AG08395 (cell line): ENCODE data around the gene ZC3H10.

Experiments
- DNase-seq: peaks from one replicate; pipeline ENCODE4 v3.0.0; 2012; ENCODE audit warnings: mixed read lengths, low spot score

Gene ZC3H10

GRCh38 chr12:56127888-56128669 lies 10.0 kb downstream of the ZC3H10 start, which contains the start of gene ESYT1:
Gene ESYT1, plus strand, starts transcription at chr12:56128267. Its CDS starts 53 bp downstream, at chr12:56128320.
- DNase-seq: peak; percentile 98

- DNase-seq: no peak
These were observed 10.7 kb downstream of the ZC3H10 start for GRCh38 chr12:56128670-56129205.

- DNase-seq: peak; percentile 58
These were observed 11.3 kb downstream of the ZC3H10 start for GRCh38 chr12:56129206-56129941.

- no peak for DNase-seq
These were observed 12.0 kb downstream of the ZC3H10 start for GRCh38 chr12:56129942-56130495.

GRCh38 chr12:56130876-56131275 lies 12.8 kb downstream of the ZC3H10 start:
- DNase-seq: no peak

- DNase-seq: no peak
These were observed 16.8 kb downstream of the ZC3H10 start for GRCh38 chr12:56134897-56135296.

GRCh38 chr12:56137853-56138571 lies 19.9 kb downstream of the ZC3H10 start:
- DNase-seq: no peak

GRCh38 chr12:56141946-56142784 lies 24.1 kb downstream of the ZC3H10 start:
- DNase-seq: no peak

GRCh38 chr12:56143217-56143616 lies 25.2 kb downstream of the ZC3H10 start:
- no peak for DNase-seq

- no peak for DNase-seq
These were observed 25.8 kb downstream of the ZC3H10 start for GRCh38 chr12:56143870-56144269.

GRCh38 chr12:56145217-56145616 lies 27.2 kb downstream of the ZC3H10 start:
- DNase-seq: no peak

GRCh38 chr12:56146492-56147460 lies 28.7 kb downstream of the ZC3H10 start:
- DNase-seq: no peak

- no peak for DNase-seq
These were observed 32.5 kb downstream of the ZC3H10 start for GRCh38 chr12:56150563-56150962.

- no peak for DNase-seq
These were observed 33.6 kb downstream of the ZC3H10 start for GRCh38 chr12:56151672-56152131.

GRCh38 chr12:56152132-56152755 lies 34.2 kb downstream of the ZC3H10 start, which contains the start of gene MYL6B:
Gene MYL6B, plus strand, starts transcription at chr12:56152587. Its CDS starts 1,332 bp downstream, at chr12:56153919.
- DNase-seq: peak; percentile 95

- no peak for DNase-seq
These were observed 35.0 kb downstream of the ZC3H10 start for GRCh38 chr12:56152756-56153677.

- DNase-seq: no peak
These were observed 35.6 kb downstream of the ZC3H10 start for GRCh38 chr12:56153678-56154065.

- no peak for DNase-seq
These were observed 36.2 kb downstream of the ZC3H10 start for GRCh38 chr12:56154246-56154771.
